Nephron (organoid): ENCODE results near the gene PPFIA4.

Experiments used
- H3K27ac Mint-ChIP-seq, 3 experiments: 2 replicates each; pipeline ENCODE4 v1.8.0; 2020; ENCODE audit warnings: mixed read lengths in 3 of 3, mild to moderate bottlenecking in 2 of 3, moderate library complexity in 1 of 3
- H3K27me3 Mint-ChIP-seq: 2 replicates; pipeline ENCODE4 v1.8.0; 2021; ENCODE audit warnings: low read depth, mild to moderate bottlenecking, moderate library complexity, mixed read lengths
- H3K36me3 Mint-ChIP-seq: 2 replicates; pipeline ENCODE4 v1.8.0; 2020; ENCODE audit warnings: low read depth, mixed read lengths
- H3K4me1 Mint-ChIP-seq: 2 replicates; pipeline ENCODE4 v1.8.0; 2020; ENCODE audit warnings: mixed read lengths
- H3K4me3 Mint-ChIP-seq, 3 experiments: 2 replicates each; pipeline ENCODE4 v1.8.0; 2020; ENCODE audit warnings: mild to moderate bottlenecking in 3 of 3, mixed read lengths in 3 of 3, moderate library complexity in 2 of 3
- H3K9me3 Mint-ChIP-seq: 2 replicates; pipeline ENCODE4 v1.8.0; 2020; ENCODE audit warnings: mixed read lengths
- TF ChIP-seq, protein P1 (sequence below), 3 experiments: fragments of 200-600 bp; sonication (generic); IDR thresholded peaks; one replicate each; pipeline ENCODE4 v1.5.0; 2021; ENCODE audit warnings: antibody characterized with exemption in 3 of 3; ENCODE audit not compliant: unreplicated experiment in 3 of 3

The PPFIA4 gene

DNA sequence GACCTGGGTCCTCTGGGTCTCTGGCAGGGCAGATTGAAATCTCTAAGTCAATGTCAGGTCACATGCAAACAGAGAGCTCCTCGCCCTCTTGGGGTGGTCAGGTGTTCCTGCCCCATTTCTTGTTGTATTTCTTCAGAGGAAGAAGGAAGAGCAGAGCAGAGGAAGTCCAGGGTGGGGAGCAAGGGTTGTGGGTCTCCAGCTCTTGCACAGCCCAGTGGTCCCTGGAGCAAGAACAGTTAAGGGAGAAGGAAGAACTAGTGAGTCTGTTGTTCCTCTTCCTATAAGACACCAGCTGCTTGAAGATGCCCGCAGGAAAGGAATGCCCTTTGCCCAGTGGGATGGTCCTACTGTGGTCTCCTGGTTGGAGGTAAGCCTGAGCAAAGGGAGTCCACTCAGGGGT lies 33.2 kb downstream of the PPFIA4 start:
- Mint-ChIP-seq H3K4me1 (peaks cover 69% of the 10 kb centered on the region), H3K4me3 (no peak overlapping the region), H3K27ac (peak overlapping the region; percentile 27 to 68 (median 65)), H3K27me3 (no peaks in the 10 kb centered on the region), H3K9me3 (no peaks in the 10 kb centered on the region), H3K36me3 (peaks cover 37% of the 10 kb centered on the region)
- TF ChIP-seq, protein P1, sequence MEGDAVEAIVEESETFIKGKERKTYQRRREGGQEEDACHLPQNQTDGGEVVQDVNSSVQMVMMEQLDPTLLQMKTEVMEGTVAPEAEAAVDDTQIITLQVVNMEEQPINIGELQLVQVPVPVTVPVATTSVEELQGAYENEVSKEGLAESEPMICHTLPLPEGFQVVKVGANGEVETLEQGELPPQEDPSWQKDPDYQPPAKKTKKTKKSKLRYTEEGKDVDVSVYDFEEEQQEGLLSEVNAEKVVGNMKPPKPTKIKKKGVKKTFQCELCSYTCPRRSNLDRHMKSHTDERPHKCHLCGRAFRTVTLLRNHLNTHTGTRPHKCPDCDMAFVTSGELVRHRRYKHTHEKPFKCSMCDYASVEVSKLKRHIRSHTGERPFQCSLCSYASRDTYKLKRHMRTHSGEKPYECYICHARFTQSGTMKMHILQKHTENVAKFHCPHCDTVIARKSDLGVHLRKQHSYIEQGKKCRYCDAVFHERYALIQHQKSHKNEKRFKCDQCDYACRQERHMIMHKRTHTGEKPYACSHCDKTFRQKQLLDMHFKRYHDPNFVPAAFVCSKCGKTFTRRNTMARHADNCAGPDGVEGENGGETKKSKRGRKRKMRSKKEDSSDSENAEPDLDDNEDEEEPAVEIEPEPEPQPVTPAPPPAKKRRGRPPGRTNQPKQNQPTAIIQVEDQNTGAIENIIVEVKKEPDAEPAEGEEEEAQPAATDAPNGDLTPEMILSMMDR (IDR thresholded peaks at IDR 0.05; ENCODE audit: unreplicated experiment in 3 of 3): no peak

GRCh38 chr1:203060115-203060514 lies 33.8 kb downstream of the PPFIA4 start:
- no peak overlapping the region for H3K4me3 Mint-ChIP-seq
- no peaks in the 10 kb centered on the region for H3K9me3 Mint-ChIP-seq
- no peaks in the 10 kb centered on the region for H3K27me3 Mint-ChIP-seq
- H3K4me1 Mint-ChIP-seq: peaks cover 63% of the 10 kb centered on the region
- TF ChIP-seq, protein P1 (IDR thresholded peaks at IDR 0.05; ENCODE audit: unreplicated experiment in 3 of 3): no peak
- H3K27ac Mint-ChIP-seq: peak overlapping the region in 2 of 3 experiments; percentile 27 to 68
- peaks cover 34% of the 10 kb centered on the region for H3K36me3 Mint-ChIP-seq

DNA sequence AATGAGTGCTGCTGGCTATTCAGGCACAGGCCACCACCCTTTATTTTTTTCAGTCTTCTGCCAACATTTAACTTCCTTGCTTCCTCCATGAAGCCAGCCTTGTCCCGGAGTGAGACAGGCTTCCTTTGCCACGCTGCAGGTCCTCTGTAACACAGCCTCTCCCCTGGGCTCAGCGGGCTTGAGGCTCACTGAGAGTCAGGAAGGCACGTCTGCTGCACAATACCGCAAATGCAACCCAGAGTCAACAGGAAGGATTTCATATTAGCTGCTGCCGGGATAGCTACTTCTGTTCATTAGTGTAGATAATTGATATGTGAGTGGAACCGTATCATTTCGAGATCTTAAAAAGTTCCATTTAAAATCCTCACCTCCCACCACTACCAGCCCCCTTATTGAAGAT lies 37.0 kb downstream of the PPFIA4 start:
- H3K27me3 Mint-ChIP-seq: peaks cover 3% of the 10 kb centered on the region
- peaks cover 42% of the 10 kb centered on the region for H3K36me3 Mint-ChIP-seq
- TF ChIP-seq, protein P1 (IDR thresholded peaks at IDR 0.05; ENCODE audit: unreplicated experiment in 3 of 3): no peak
- no peaks in the 10 kb centered on the region for H3K9me3 Mint-ChIP-seq
- no peak overlapping the region for H3K4me3 Mint-ChIP-seq
- peaks cover 66% of the 10 kb centered on the region for H3K4me1 Mint-ChIP-seq
- peak overlapping the region; percentile 42 to 57 (median 44) for H3K27ac Mint-ChIP-seq

DNA sequence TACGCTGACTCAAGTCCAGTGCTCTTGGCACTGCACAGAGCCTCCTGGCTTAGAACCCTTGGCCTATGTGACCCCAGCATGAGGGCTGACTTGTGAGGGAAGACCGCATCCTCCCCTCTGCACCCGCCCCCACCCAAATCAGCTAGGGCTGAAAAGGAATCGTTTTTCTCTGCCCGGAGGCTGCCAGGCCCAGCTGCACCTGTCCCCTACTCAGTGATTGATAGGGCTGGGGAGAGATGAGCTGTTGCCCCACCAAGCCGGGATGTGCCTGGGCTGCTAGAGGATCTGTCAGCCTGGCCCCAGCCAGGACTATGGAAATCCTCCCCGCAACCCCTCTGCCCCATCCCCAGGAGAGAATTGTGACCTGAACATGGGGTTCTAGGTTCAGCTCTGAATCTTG lies 38.9 kb downstream of the PPFIA4 start:
- Mint-ChIP-seq H3K9me3 (no peaks in the 10 kb centered on the region), H3K27ac (peak overlapping the region in 1 of 3 experiments; percentile 95), H3K4me3 (peak overlapping the region in 1 of 3 experiments; percentile 23), H3K36me3 (peaks cover 32% of the 10 kb centered on the region), H3K4me1 (peaks cover 76% of the 10 kb centered on the region), H3K27me3 (peaks cover 3% of the 10 kb centered on the region)
- TF ChIP-seq, protein P1 (IDR thresholded peaks at IDR 0.05; ENCODE audit: unreplicated experiment in 3 of 3): no peak

- Mint-ChIP-seq H3K27me3 (peaks cover 3% of the 10 kb centered on the region), H3K36me3 (peaks cover 27% of the 10 kb centered on the region), H3K9me3 (no peaks in the 10 kb centered on the region), H3K4me1 (peaks cover 79% of the 10 kb centered on the region), H3K4me3 (peak overlapping the region in 1 of 3 experiments; percentile 33), H3K27ac (peak overlapping the region in 2 of 3 experiments; percentile 76 to 95)
- TF ChIP-seq, protein P1 (IDR thresholded peaks at IDR 0.05; ENCODE audit: unreplicated experiment in 3 of 3): no peak
Observed at GRCh38 chr1:203065986-203066385, 39.7 kb downstream of the PPFIA4 start.

- H3K9me3 Mint-ChIP-seq: no peaks in the 10 kb centered on the region
- peaks cover 3% of the 10 kb centered on the region for H3K27me3 Mint-ChIP-seq
- TF ChIP-seq, protein P1 (IDR thresholded peaks at IDR 0.05; ENCODE audit: unreplicated experiment in 3 of 3): no peak
- peaks cover 80% of the 10 kb centered on the region for H3K4me1 Mint-ChIP-seq
- peak overlapping the region; percentile 68 to 95 (median 93) for H3K27ac Mint-ChIP-seq
- peak overlapping the region in 2 of 3 experiments; percentile 54 to 80 for H3K4me3 Mint-ChIP-seq
- H3K36me3 Mint-ChIP-seq: peaks cover 17% of the 10 kb centered on the region
Observed at GRCh38 chr1:203066965-203067364, 40.7 kb downstream of the PPFIA4 start.
